Astrocyte of the cerebellum (primary cell): ENCODE data around the gene PDK2.

Experiments
- DNase-seq: peaks from one replicate; pipeline ENCODE4 v3.0.0-alpha.2; 2011; ENCODE audit warnings: low read depth
- H3K4me3 ChIP-seq: 2 replicates; pipeline ENCODE4 v1.5.1; 2011; ENCODE audit warnings: mild to moderate bottlenecking, low read depth, low read length, moderate library complexity
- in situ Hi-C: cut with HindIII; loops from 2 replicates; pipeline ENCODE4 v1.10.0; 2017; ENCODE audit warnings: low sequenced_read_pairs
- TF ChIP-seq, protein P1 (sequence below): IDR thresholded peaks from 2 replicates; pipeline ENCODE4 v1.5.1; 2012; ENCODE audit warnings: low read length, low read depth, moderate library complexity, mild to moderate bottlenecking; ENCODE audit errors: missing control alignments

PDK2 gene

DNA sequence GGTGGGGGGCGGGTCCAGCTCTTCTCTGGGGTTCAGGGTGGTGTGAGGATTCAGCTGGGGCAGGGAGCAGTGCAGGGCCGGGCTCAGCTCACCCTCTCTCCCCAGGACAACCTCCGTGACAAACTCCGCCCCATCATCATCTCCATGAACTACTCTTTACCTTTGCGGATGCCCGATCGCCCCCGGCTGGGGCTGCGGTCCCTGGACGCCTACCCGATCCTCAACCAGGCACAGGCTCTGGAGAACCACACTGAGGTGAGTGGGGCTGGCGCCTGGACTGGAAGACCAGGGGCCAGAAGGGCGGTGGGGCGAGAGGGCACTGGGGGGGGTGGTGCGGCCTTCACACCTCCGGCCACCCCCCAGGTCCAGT lies 18.9 kb upstream of the PDK2 start:
- TF ChIP-seq, protein P1, sequence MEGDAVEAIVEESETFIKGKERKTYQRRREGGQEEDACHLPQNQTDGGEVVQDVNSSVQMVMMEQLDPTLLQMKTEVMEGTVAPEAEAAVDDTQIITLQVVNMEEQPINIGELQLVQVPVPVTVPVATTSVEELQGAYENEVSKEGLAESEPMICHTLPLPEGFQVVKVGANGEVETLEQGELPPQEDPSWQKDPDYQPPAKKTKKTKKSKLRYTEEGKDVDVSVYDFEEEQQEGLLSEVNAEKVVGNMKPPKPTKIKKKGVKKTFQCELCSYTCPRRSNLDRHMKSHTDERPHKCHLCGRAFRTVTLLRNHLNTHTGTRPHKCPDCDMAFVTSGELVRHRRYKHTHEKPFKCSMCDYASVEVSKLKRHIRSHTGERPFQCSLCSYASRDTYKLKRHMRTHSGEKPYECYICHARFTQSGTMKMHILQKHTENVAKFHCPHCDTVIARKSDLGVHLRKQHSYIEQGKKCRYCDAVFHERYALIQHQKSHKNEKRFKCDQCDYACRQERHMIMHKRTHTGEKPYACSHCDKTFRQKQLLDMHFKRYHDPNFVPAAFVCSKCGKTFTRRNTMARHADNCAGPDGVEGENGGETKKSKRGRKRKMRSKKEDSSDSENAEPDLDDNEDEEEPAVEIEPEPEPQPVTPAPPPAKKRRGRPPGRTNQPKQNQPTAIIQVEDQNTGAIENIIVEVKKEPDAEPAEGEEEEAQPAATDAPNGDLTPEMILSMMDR = no peak
- no peak overlapping the region for H3K4me3 ChIP-seq
- no peak for DNase-seq
- in situ Hi-C loops = no loop called here

GRCh38 chr17:50076591-50077235 lies 18.4 kb upstream of the PDK2 start:
- no peak overlapping the region for H3K4me3 ChIP-seq
- TF ChIP-seq, protein P1 = no peak
- no peak for DNase-seq
- in situ Hi-C loops = no loop called here

DNA sequence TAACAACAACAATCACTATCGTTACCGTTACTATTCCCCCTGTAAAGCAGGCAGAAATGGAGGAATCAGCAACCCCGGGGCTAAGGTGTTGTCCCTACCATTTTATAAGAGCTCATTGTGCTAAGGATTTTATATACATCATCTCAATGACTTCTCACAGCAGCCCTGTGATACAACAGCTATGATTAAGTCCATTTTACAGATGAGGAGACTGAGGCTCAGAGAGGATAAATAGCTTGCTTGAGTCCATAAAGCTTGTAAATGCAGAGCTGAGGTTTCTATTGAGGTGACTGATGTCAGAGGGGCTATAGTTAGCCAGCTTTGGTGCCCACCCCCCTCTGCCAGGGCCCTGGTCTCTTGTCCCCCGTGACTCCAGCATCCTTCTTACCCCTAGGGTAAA lies 16.7 kb upstream of the PDK2 start:
- in situ Hi-C loops = no loop called here
- no peak for DNase-seq
- H3K4me3 ChIP-seq = no peak overlapping the region
- TF ChIP-seq, protein P1 = no peak

GRCh38 chr17:50079334-50080095 lies 15.6 kb upstream of the PDK2 start:
- in situ Hi-C loops = no loop called here
- no peak overlapping the region for H3K4me3 ChIP-seq
- DNase-seq = no peak
- TF ChIP-seq, protein P1 = peak; percentile 61

GRCh38 chr17:50080096-50080480 lies 15.1 kb upstream of the PDK2 start:
- in situ Hi-C loops = no loop called here
- no peak overlapping the region for H3K4me3 ChIP-seq
- TF ChIP-seq, protein P1 = no peak
- DNase-seq = no peak

DNA sequence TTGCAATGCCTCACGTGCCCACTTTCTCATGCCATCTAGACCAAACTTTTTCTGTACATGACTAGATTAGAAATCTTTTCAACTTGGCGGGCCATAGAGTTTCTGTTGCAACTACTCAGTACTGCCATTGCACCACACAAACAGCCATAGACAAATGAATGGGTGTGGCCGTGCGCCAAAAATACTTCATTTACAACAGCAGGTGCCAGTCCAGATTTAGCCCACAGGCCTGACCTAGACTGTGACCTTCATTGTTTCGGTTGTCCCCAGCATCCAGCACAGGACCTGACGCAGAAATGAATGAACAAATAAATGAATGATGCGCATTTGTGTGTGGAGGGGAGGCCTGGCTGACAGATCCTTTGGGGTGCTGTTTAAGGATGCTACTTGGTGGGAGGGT lies 14.3 kb upstream of the PDK2 start:
- TF ChIP-seq, protein P1 = no peak
- H3K4me3 ChIP-seq = no peak overlapping the region
- in situ Hi-C loops = no loop called here
- no peak for DNase-seq
